K562 (cell line): ENCODE data around the gene TMPRSS6.

Experiments used
- C11orf30 ChIP-seq: fragments of 450-650 bp; IDR thresholded peaks from 2 replicates; pipeline ENCODE4 v1.6.1; 2016; ENCODE audit warnings: low read depth, mild to moderate bottlenecking
- CTCF ChIP-seq, 3 experiments: IDR thresholded peaks in 2 of 3; conservative IDR thresholded peaks in 1 of 3; 2 replicates each; pipeline ENCODE4 v1.5.1; 2011 to 2012; ENCODE audit warnings: low read length in 3 of 3, mild to moderate bottlenecking in 3 of 3, control low read depth in 2 of 3, improper control_type of control experiment in 1 of 3, inconsistent platforms in 1 of 3, low read depth in 1 of 3, mixed read lengths in 1 of 3, moderate library complexity in 1 of 3; ENCODE audit not compliant: insufficient read depth in 2 of 3
- EZH2 ChIP-seq: IDR thresholded peaks from 2 replicates; pipeline ENCODE4 v1.6.1; 2012; ENCODE audit warnings: low read depth, mild to moderate bottlenecking, inconsistent platforms, low read length, borderline replicate concordance
- MAZ ChIP-seq, 2 experiments: fragments of 450-650 bp in 1 of 2; sonication (generic) in 1 of 2; formaldehyde crosslinking; IDR thresholded peaks in 1 of 2; conservative IDR thresholded peaks in 1 of 2; 2 replicates each; pipeline versions ENCODE4 v1.4.0 to v1.5.0; 2020; ENCODE audit warnings: mild to moderate bottlenecking in 1 of 2, missing genetic modification reagents in 1 of 2
- MEF2A ChIP-seq: IDR thresholded peaks from 2 replicates; pipeline ENCODE4 v1.6.1; 2011; ENCODE audit warnings: low read depth, mild to moderate bottlenecking, low read length, moderate library complexity; ENCODE audit not compliant: control insufficient read depth
- POLR2A ChIP-seq: fragments of 450-650 bp; conservative IDR thresholded peaks from 2 replicates; pipeline ENCODE4 v1.6.1; 2016
- PRDM10 ChIP-seq: fragments of 450-650 bp; IDR thresholded peaks from 2 replicates; pipeline ENCODE4 v1.6.1; 2018; ENCODE audit not compliant: partially characterized antibody
- RFX5 ChIP-seq: IDR thresholded peaks from 2 replicates; pipeline ENCODE4 v1.6.1; 2011; ENCODE audit warnings: low read depth, mild to moderate bottlenecking, improper control_type of control experiment, low read length
- SMARCA5 ChIP-seq: fragments of 450-650 bp; IDR thresholded peaks from 2 replicates; pipeline ENCODE4 v1.6.1; 2016
- ZFPM2 ChIP-seq: fragments of 250-450 bp; sonication (Bioruptor Pico); IDR thresholded peaks from 2 replicates; pipeline ENCODE4 v1.5.1; 2022; ENCODE audit warnings: mild to moderate bottlenecking

- TF ChIP-seq CTCF (IDR thresholded peaks at IDR 0.05 in 2 of 3, conservative IDR thresholded peaks at IDR 0.05 in 1 of 3; ENCODE audit: insufficient read depth in 2 of 3, low read depth in 1 of 3, low read length in 3 of 3) (no peak), MAZ (CRISPR knock-in tag; conservative IDR thresholded peaks at IDR 0.05 in 1 of 2, IDR thresholded peaks at IDR 0.05 in 1 of 2) (no peak), RFX5 (no peak), PRDM10 (no peak), ZFPM2 (CRISPR knock-in tag) (no peak), POLR2A (no peak), EZH2 (no peak), MEF2A (no peak), C11orf30 (no peak), SMARCA5 (no peak)
Observed at GRCh38 chr22:37074537-37074936, 35.0 kb downstream of the TMPRSS6 start.
